Placental epithelial cell (primary cell): Measurements from ENCODE around the gene EEF1A2. TPM values are rescaled to one million over a fixed set of nuclear protein-coding genes. Genes with fewer than 3 reads are reported as not detected.

Experiments used
- total RNA-seq: library from RNA; depleted of rRNA; stranded (reverse); fragments of >200 nt; gene quantifications from 2 replicates; pipeline ENCODE4 v1.2.3, GENCODE V29; 2012

EEF1A2 gene
- 1.8 and 11.0 TPM in 2 replicates for total RNA-seq

GRCh38 chr20:63498960-63499337, at the start of gene EEF1A2:
Gene EEF1A2 (minus strand): TSS chr20:63499083. CDS start chr20:63497763, 1,320 bp downstream.

GRCh38 chr20:63547725-63548480, 49.0 kb upstream of the EEF1A2 start, which contains the start of gene SRMS:
Gene SRMS (minus strand): TSS chr20:63547749. CDS start chr20:63547463, 286 bp downstream.

GRCh38 chr20:63536997-63537524, 38.2 kb upstream of the EEF1A2 start, which contains the start of gene PTK6:
Gene PTK6 (minus strand): TSS chr20:63537376. CDS start chr20:63537314, 62 bp downstream.

GRCh38 chr20:63520504-63520933, 21.6 kb upstream of the EEF1A2 start, which contains the start of gene PPDPF:
Gene PPDPF (plus strand): TSS chr20:63520765. CDS start chr20:63521309, 544 bp downstream.

GRCh38 chr20:63471981-63472831, 26.7 kb downstream of the EEF1A2 start, which contains the start of gene KCNQ2:
Gene KCNQ2 (minus strand): TSS chr20:63472655. CDS start chr20:63472463, 192 bp downstream.

Other genes with a start within 250 kb of the EEF1A2 start
- gene NKAIN4, start 244.6 kb downstream of the EEF1A2 start, total RNA-seq, result not detected in 2 replicates
- 91.9 and 112 TPM in 2 replicates for gene ARFGAP1, start 226.3 kb downstream of the EEF1A2 start, total RNA-seq
- not detected in 2 replicates for gene COL20A1, start 205.9 kb downstream of the EEF1A2 start, total RNA-seq
- not detected in 2 replicates for gene CHRNA4, start 137.7 kb downstream of the EEF1A2 start, total RNA-seq
- gene KCNQ2, start 26.4 kb downstream of the EEF1A2 start, total RNA-seq, result not detected in 2 replicates
- gene PPDPF, start 21.7 kb upstream of the EEF1A2 start, total RNA-seq, result 190 and 201 TPM in 2 replicates
- gene PTK6, start 38.3 kb upstream of the EEF1A2 start, total RNA-seq, result under 0.01 and 0.22 TPM in 2 replicates
- not detected in 2 replicates for gene SRMS, start 48.7 kb upstream of the EEF1A2 start, total RNA-seq
- 0.11 and 0.79 TPM in 2 replicates for gene FNDC11, start 55.1 kb upstream of the EEF1A2 start, total RNA-seq
- gene HELZ2, start 75.2 kb upstream of the EEF1A2 start, total RNA-seq, result 25.4 and 31.4 TPM in 2 replicates
- 8.2 and 11.8 TPM in 2 replicates for gene GMEB2, start 128.0 kb upstream of the EEF1A2 start, total RNA-seq
- 0.76 and 2.0 TPM in 2 replicates for gene STMN3, start 154.3 kb upstream of the EEF1A2 start, total RNA-seq
- 11.8 and 17.5 TPM in 2 replicates for gene RTEL1, start 159.2 kb upstream of the EEF1A2 start, total RNA-seq
- gene TNFRSF6B, start 197.6 kb upstream of the EEF1A2 start, total RNA-seq, result 0.39 TPM in 1 of 2 replicates, not detected in the other
- gene ARFRP1, start 208.9 kb upstream of the EEF1A2 start, total RNA-seq, result 18.1 and 22.4 TPM in 2 replicates
- 20.1 and 22.8 TPM in 2 replicates for gene ZGPAT, start 209.0 kb upstream of the EEF1A2 start, total RNA-seq
- gene LIME1, start 237.6 kb upstream of the EEF1A2 start, total RNA-seq, result 2.4 and 5.1 TPM in 2 replicates
- gene SLC2A4RG, start 240.7 kb upstream of the EEF1A2 start, total RNA-seq, result 41.2 and 56.8 TPM in 2 replicates